A549 (cell line): ENCODE results near the gene UBE2S. TPM values are rescaled to one million over a fixed set of nuclear protein-coding genes. Genes with fewer than 3 reads are reported as not detected.
A peak's percentile ranks its signal among the peaks of the same experiment; 100 is the strongest.

Experiments used
- ATAC-seq, 2 experiments: fragments of 200-7000 bp in 1 of 2; fragments of >200 bp in 1 of 2; cut with Nextera tagmentation in 1 of 2; cut with Tn5 transposase in 1 of 2; 3 replicates each; pipeline versions ENCODE4 v1.8.0 to v1.9.1; 2018 to 2020; ENCODE audit warnings: mild to moderate bottlenecking in 1 of 2, moderate library complexity in 1 of 2
- CTCF ChIA-PET: fragments of 300-600 bp; sonication (Branson Sonifier 250); formaldehyde crosslinking; extraction: SDS; loops from one replicate; lab custom pipeline; 2021; ENCODE audit warnings: antibody characterized with exemption, inconsistent platforms; lab: Yijun Ruan, JAX
- POLR2A ChIA-PET: fragments of 350-600 bp; formaldehyde crosslinking; extraction: SDS; loops from one replicate; lab custom pipeline; 2021; ENCODE audit warnings: antibody characterized with exemption, inconsistent platforms; lab: Yijun Ruan, JAX
- DNase-seq, 2 experiments: peaks; one replicate each; pipeline versions ENCODE4 v3.0.0 to v3.0.0-alpha.2; 2011 to 2016; ENCODE audit warnings: low read depth in 1 of 2, low spot score in 1 of 2
- FAIRE-seq: peaks from 2 replicates; lab custom pipeline; 2011; peaks lifted over from hg19 to GRCh38; lab: Jason Lieb, UNC
- H3K27ac ChIP-seq, 2 experiments: fragments of >200 bp; sonication (Bioruptor Twin); formaldehyde crosslinking; 3 replicates each; pipeline ENCODE4 v1.5.1; 2016 to 2017
- H3K4me1 ChIP-seq: fragments of >200 bp; sonication (Bioruptor Twin); formaldehyde crosslinking; 3 replicates; pipeline ENCODE4 v1.6.1; 2016
- H3K4me2 ChIP-seq: fragments of >200 bp; sonication (Bioruptor Twin); formaldehyde crosslinking; 3 replicates; pipeline ENCODE4 v1.6.1; 2016
- H3K4me3 ChIP-seq: fragments of >200 bp; sonication (Bioruptor Twin); formaldehyde crosslinking; 3 replicates; pipeline ENCODE4 v1.5.1; 2016
- H3K9me3 ChIP-seq: fragments of >200 bp; sonication (Bioruptor Twin); formaldehyde crosslinking; 3 replicates; pipeline ENCODE4 v1.6.1; 2016
- BHLHE40 ChIP-seq: IDR thresholded peaks from 2 replicates; pipeline ENCODE4 v1.6.1; 2012; ENCODE audit warnings: low read depth, low read length, inconsistent platforms
- E2F6 ChIP-seq: IDR thresholded peaks from 2 replicates; pipeline ENCODE4 v1.6.1; 2012; ENCODE audit warnings: low read depth, borderline replicate concordance
- EHF ChIP-seq: fragments of 250-450 bp; sonication (Bioruptor Pico); IDR thresholded peaks from 2 replicates; pipeline ENCODE4 v1.5.0; 2020; ENCODE audit warnings: mild to moderate bottlenecking
- EHMT2 ChIP-seq: fragments of 200-600 bp; sonication (generic); IDR thresholded peaks from 2 replicates; pipeline ENCODE4 v1.6.1; 2016; ENCODE audit warnings: antibody characterized with exemption, low read depth, mild to moderate bottlenecking, moderate library complexity
- GATA3 ChIP-seq: IDR thresholded peaks from 2 replicates; pipeline ENCODE4 v1.6.1; 2012; ENCODE audit warnings: borderline replicate concordance
- HOXA7 ChIP-seq: fragments of 250-450 bp; sonication (Bioruptor Pico); IDR thresholded peaks from 2 replicates; pipeline ENCODE4 v1.5.0; 2020; ENCODE audit warnings: mild to moderate bottlenecking, moderate library complexity
- HOXB13 ChIP-seq: fragments of 250-450 bp; sonication (Bioruptor Pico); IDR thresholded peaks from 2 replicates; pipeline ENCODE4 v1.5.0; 2020; ENCODE audit warnings: low read depth, mild to moderate bottlenecking, moderate library complexity
- HOXB5 ChIP-seq: fragments of 250-450 bp; sonication (Bioruptor Pico); IDR thresholded peaks from 2 replicates; pipeline ENCODE4 v1.5.0; 2020; ENCODE audit warnings: mild to moderate bottlenecking, moderate library complexity
- JUN ChIP-seq, 2 experiments: fragments of >200 bp; sonication (Bioruptor Twin); formaldehyde crosslinking; IDR thresholded peaks; 2 replicates in 1 of 2; 3 replicates in 1 of 2; pipeline ENCODE4 v1.6.1; 2016 to 2017
- MAX ChIP-seq: IDR thresholded peaks from 2 replicates; pipeline ENCODE4 v1.6.1; 2012
- NFE2L2 ChIP-seq: fragments of 150-350 bp; conservative IDR thresholded peaks from 2 replicates; pipeline ENCODE4 v1.6.1; 2014; ENCODE audit warnings: low read length
- POLR2A ChIP-seq: IDR thresholded peaks from 2 replicates; pipeline ENCODE4 v1.6.1; 2012; ENCODE audit warnings: mild to moderate bottlenecking, low read length
- RNF2 ChIP-seq: fragments of 200-600 bp; sonication (generic); IDR thresholded peaks from 2 replicates; pipeline ENCODE4 v1.6.1; 2016; ENCODE audit warnings: low read depth, mild to moderate bottlenecking, antibody characterized with exemption, moderate library complexity, borderline replicate concordance
- ZC3H11A ChIP-seq: fragments of 450-650 bp; IDR thresholded peaks from 2 replicates; pipeline ENCODE4 v1.6.1; 2014; ENCODE audit warnings: antibody characterized with exemption, mild to moderate bottlenecking
- WGBS: methylation state at CpG from one replicate; pipeline ENCODE4 v1.1.6; 2017; ENCODE audit errors: missing lambda C conversion rate; 5-methylcytosine and 5-hydroxymethylcytosine counted together
- polyA plus RNA-seq, 4 experiments: library from polyadenylated mRNA; depleted of rRNA in 3 of 4; stranded (reverse); fragments of >200 nt; fragmentation: RNase III in 1 of 4; extraction: RNeasy Plus Mini Kit Qiagen cat#74134 plus additional on column Dnase treatment in 1 of 4; gene quantifications; 2 replicates in 3 of 4; 3 replicates in 1 of 4; pipeline ENCODE4 v1.2.3, GENCODE V29; 2011 to 2017
- TF ChIP-seq, protein P1 (sequence below): fragments of 200-600 bp; sonication (generic); IDR thresholded peaks from 2 replicates; pipeline ENCODE4 v1.6.1; 2016; ENCODE audit warnings: antibody characterized with exemption, mild to moderate bottlenecking, moderate library complexity
- TF ChIP-seq, protein P2 (sequence below): fragments of 250-450 bp; sonication (Bioruptor Pico); IDR thresholded peaks from 2 replicates; pipeline ENCODE4 v1.5.0; 2020; ENCODE audit warnings: low read depth, mild to moderate bottlenecking, moderate library complexity
- TF ChIP-seq, protein P3 (sequence below): fragments of >200 bp; sonication (Bioruptor Twin); formaldehyde crosslinking; IDR thresholded peaks from 2 replicates; pipeline ENCODE4 v1.6.1; 2016

UBE2S gene
- polyA plus RNA-seq, 2 of the 4 experiments (the other 2 are of a cell fraction): 139 to 295 TPM

DNA sequence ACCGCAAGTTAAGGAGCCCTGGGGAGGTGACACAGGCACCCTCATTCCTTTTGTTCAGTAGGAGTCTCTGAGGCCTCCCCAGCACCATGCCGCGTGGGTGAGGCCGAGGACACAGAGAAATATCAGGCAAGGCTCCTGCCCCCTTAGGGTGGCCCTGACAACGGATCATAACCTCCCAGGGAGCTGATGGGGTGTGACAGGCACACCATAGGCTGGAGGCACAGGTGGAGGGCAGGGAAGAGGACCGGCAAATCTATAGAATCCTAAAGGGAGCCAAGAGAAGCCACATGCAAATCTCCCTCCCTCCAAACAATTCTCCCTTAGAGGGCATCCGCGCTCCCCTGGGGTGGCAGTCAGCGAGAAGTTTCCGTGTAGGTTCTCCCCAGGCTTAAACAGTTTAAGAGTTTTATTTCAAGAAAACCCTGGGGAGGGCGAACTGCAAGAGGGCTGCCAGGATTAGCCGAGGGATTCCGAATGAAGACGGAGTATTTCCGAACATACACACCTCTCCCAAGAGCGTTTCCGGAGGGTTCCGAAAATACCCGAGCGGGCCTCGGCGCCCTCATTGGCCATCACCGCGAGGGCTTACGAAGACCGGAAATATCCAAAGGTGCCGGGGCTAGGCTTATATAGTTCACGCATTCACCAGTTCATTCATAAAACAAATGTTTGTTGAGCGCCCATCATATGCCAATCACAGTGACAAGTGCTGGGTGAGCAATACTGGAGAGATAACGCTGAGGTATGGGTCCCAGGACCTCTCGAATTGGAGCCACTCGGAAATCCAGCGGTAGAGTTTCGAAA, 22.5 kb downstream of the UBE2S start:
- Histone ChIP-seq H3K27ac (peak overlapping the region; percentile 89 to 99), H3K4me1 (peaks cover 42% of the 10 kb centered on the region), H3K4me2 (peak overlapping the region; percentile 92), H3K4me3 (peak overlapping the region; percentile 89), H3K9me3 (peaks cover 6% of the 10 kb centered on the region; the same call in 2 of the 3 replicates)
- POLR2A ChIA-PET: interaction anchor here (0.9 to 6.5 kb wide), 10 partner anchors 10 to 126 kb away, joined by 4 to 55 read pairs (median 10); partner anchors contain the start of genes HSPBP1, IL11, KMT5C and PPP6R1
- FAIRE-seq (peak; percentile 81), DNase-seq (peak; percentile 92 to 97), ATAC-seq (peak; percentile 67 to 87)
- 9% methylated on average over 34 of the region's 34 CpGs for WGBS
- TF ChIP-seq POLR2A: peak; percentile 25
- TF ChIP-seq, protein P1, sequence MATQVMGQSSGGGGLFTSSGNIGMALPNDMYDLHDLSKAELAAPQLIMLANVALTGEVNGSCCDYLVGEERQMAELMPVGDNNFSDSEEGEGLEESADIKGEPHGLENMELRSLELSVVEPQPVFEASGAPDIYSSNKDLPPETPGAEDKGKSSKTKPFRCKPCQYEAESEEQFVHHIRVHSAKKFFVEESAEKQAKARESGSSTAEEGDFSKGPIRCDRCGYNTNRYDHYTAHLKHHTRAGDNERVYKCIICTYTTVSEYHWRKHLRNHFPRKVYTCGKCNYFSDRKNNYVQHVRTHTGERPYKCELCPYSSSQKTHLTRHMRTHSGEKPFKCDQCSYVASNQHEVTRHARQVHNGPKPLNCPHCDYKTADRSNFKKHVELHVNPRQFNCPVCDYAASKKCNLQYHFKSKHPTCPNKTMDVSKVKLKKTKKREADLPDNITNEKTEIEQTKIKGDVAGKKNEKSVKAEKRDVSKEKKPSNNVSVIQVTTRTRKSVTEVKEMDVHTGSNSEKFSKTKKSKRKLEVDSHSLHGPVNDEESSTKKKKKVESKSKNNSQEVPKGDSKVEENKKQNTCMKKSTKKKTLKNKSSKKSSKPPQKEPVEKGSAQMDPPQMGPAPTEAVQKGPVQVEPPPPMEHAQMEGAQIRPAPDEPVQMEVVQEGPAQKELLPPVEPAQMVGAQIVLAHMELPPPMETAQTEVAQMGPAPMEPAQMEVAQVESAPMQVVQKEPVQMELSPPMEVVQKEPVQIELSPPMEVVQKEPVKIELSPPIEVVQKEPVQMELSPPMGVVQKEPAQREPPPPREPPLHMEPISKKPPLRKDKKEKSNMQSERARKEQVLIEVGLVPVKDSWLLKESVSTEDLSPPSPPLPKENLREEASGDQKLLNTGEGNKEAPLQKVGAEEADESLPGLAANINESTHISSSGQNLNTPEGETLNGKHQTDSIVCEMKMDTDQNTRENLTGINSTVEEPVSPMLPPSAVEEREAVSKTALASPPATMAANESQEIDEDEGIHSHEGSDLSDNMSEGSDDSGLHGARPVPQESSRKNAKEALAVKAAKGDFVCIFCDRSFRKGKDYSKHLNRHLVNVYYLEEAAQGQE: no peak
- TF ChIP-seq GATA3: peak; percentile 41; the same call in 1 of the 2 replicates
- TF ChIP-seq HOXB13 (CRISPR knock-in tag): peak; percentile 74; the same call in 1 of the 2 replicates
- no peak for TF ChIP-seq ZC3H11A
- TF ChIP-seq EHMT2: no peak
- TF ChIP-seq RNF2: no peak
- 0 out of 2 replicates have a peak, but pooled peaks have one; percentile 28 for TF ChIP-seq EHF
- peak; percentile 41; the same call in 1 of the 2 replicates for TF ChIP-seq E2F6
- peak; percentile 55 for TF ChIP-seq MAX
- TF ChIP-seq BHLHE40: no peak
- TF ChIP-seq, protein P2, sequence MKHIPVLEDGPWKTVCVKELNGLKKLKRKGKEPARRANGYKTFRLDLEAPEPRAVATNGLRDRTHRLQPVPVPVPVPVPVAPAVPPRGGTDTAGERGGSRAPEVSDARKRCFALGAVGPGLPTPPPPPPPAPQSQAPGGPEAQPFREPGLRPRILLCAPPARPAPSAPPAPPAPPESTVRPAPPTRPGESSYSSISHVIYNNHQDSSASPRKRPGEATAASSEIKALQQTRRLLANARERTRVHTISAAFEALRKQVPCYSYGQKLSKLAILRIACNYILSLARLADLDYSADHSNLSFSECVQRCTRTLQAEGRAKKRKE (CRISPR knock-in tag): 0 out of 2 replicates have a peak, but pooled peaks have one; percentile 33
- TF ChIP-seq JUN (IDR thresholded peaks at IDR 0.05): no peak
- TF ChIP-seq NFE2L2: no peak
- 0 out of 2 replicates have a peak, but pooled peaks have one; percentile 22 for TF ChIP-seq HOXB5 (CRISPR knock-in tag)
- TF ChIP-seq HOXA7 (CRISPR knock-in tag): no peak
- TF ChIP-seq, protein P3, sequence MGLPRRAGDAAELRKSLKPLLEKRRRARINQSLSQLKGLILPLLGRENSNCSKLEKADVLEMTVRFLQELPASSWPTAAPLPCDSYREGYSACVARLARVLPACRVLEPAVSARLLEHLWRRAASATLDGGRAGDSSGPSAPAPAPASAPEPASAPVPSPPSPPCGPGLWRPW: no peak
- CTCF ChIA-PET: interaction anchor here (0.6 to 3.2 kb wide), 35 partner anchors 9 to 247 kb away, joined by 3 to 62 read pairs (median 8); partner anchors contain the start of genes DNAAF3, GARIN5B, HSPBP1 and IL11
